HEK293 (cell line): ENCODE measurements around the gene HBG2.

Experiments used
- CTCF ChIA-PET: fragments of 350-600 bp; formaldehyde crosslinking; extraction: SDS; loops from one replicate; lab custom pipeline; 2021; ENCODE audit warnings: antibody characterized with exemption; lab: Yijun Ruan, JAX
- POLR2A ChIA-PET: fragments of 300-600 bp; formaldehyde crosslinking; extraction: SDS; loops from one replicate; lab custom pipeline; 2020; ENCODE audit warnings: antibody characterized with exemption, inconsistent platforms; lab: Yijun Ruan, JAX
- H3K27ac ChIP-seq: fragments of 200-500 bp; sonication (Bioruptor generic); 2 replicates; pipeline ENCODE4 v1.5.1; 2014; ENCODE audit warnings: low read depth, low read length, control low read depth, inconsistent platforms; ENCODE audit errors: extremely low read depth
- H3K36me3 ChIP-seq, 2 experiments: fragments of 200-500 bp in 1 of 2; sonication (Bioruptor generic) in 1 of 2; 1 replicate in 1 of 2; 2 replicates in 1 of 2; pipeline ENCODE4 v1.5.1; 2014 to 2017; ENCODE audit warnings: inconsistent platforms in 2 of 2, low read length in 2 of 2; ENCODE audit not compliant: control insufficient read depth in 2 of 2, insufficient read depth in 1 of 2
- H3K4me1 ChIP-seq: fragments of 200-500 bp; sonication (Bioruptor generic); 2 replicates; pipeline ENCODE4 v1.5.1; 2014; ENCODE audit warnings: mild to moderate bottlenecking, low read length, inconsistent platforms; ENCODE audit not compliant: control insufficient read depth, insufficient read depth
- H3K4me3 ChIP-seq: 2 replicates; pipeline ENCODE4 v1.5.1; 2011; ENCODE audit warnings: low read depth, mild to moderate bottlenecking, control low read depth, low read length, moderate library complexity
- H3K9me3 ChIP-seq: fragments of 200-500 bp; sonication (Bioruptor generic); 2 replicates; pipeline ENCODE4 v1.5.1; 2014; ENCODE audit warnings: low read depth, low read length, inconsistent platforms; ENCODE audit not compliant: control insufficient read depth, insufficient read depth
- KLF8 ChIP-seq: fragments of 450-650 bp; formaldehyde crosslinking; IDR thresholded peaks from 2 replicates; pipeline ENCODE4 v1.5.1; 2016; ENCODE audit warnings: missing biosample characterization, missing genetic modification characterization
- OSR2 ChIP-seq: fragments of 450-650 bp; formaldehyde crosslinking; IDR thresholded peaks from 2 replicates; pipeline ENCODE4 v1.5.1; 2016; ENCODE audit warnings: missing biosample characterization, missing genetic modification characterization
- ZBTB48 ChIP-seq: fragments of 450-650 bp; formaldehyde crosslinking; IDR thresholded peaks from 2 replicates; pipeline ENCODE4 v1.5.1; 2016; ENCODE audit warnings: missing biosample characterization, missing genetic modification characterization
- ZNF133 ChIP-seq: fragments of 450-650 bp; formaldehyde crosslinking; IDR thresholded peaks from 2 replicates; pipeline ENCODE4 v1.5.1; 2016; ENCODE audit warnings: missing biosample characterization, missing genetic modification characterization
- ZNF138 ChIP-seq: fragments of 450-650 bp; formaldehyde crosslinking; IDR thresholded peaks from 2 replicates; pipeline ENCODE4 v1.5.1; 2016; ENCODE audit warnings: missing biosample characterization, missing genetic modification characterization, borderline replicate concordance
- ZNF157 ChIP-seq: fragments of 450-650 bp; formaldehyde crosslinking; IDR thresholded peaks from 2 replicates; pipeline ENCODE4 v1.5.1; 2016; ENCODE audit warnings: missing biosample characterization, missing genetic modification characterization
- ZNF214 ChIP-seq: fragments of 450-650 bp; formaldehyde crosslinking; IDR thresholded peaks from 2 replicates; pipeline ENCODE4 v1.5.1; 2017; ENCODE audit warnings: missing biosample characterization, mild to moderate bottlenecking, missing genetic modification characterization, borderline replicate concordance
- ZNF335 ChIP-seq: fragments of 450-650 bp; formaldehyde crosslinking; conservative IDR thresholded peaks from 2 replicates; pipeline ENCODE4 v1.5.1; 2016; ENCODE audit warnings: missing biosample characterization, missing genetic modification characterization
- ZNF366 ChIP-seq: fragments of 450-650 bp; formaldehyde crosslinking; conservative IDR thresholded peaks from 2 replicates; pipeline ENCODE4 v1.5.1; 2016; ENCODE audit warnings: missing biosample characterization, missing genetic modification characterization
- ZNF510 ChIP-seq: fragments of 450-650 bp; formaldehyde crosslinking; IDR thresholded peaks from 2 replicates; pipeline ENCODE4 v1.5.1; 2018; ENCODE audit warnings: mild to moderate bottlenecking, missing genetic modification characterization, missing biosample characterization; ENCODE audit not compliant: insufficient replicate concordance
- ZNF600 ChIP-seq: fragments of 450-650 bp; formaldehyde crosslinking; IDR thresholded peaks from 2 replicates; pipeline ENCODE4 v1.5.1; 2016; ENCODE audit warnings: missing biosample characterization, missing genetic modification characterization
- ZNF654 ChIP-seq: fragments of 450-650 bp; formaldehyde crosslinking; IDR thresholded peaks from 2 replicates; pipeline ENCODE4 v1.5.1; 2016; ENCODE audit warnings: low read depth, missing biosample characterization, missing genetic modification characterization
- ZNF664 ChIP-seq: fragments of 450-650 bp; formaldehyde crosslinking; IDR thresholded peaks from 2 replicates; pipeline ENCODE4 v1.5.1; 2016; ENCODE audit warnings: missing biosample characterization, missing genetic modification characterization
- ZNF776 ChIP-seq: fragments of 450-650 bp; formaldehyde crosslinking; IDR thresholded peaks from 2 replicates; pipeline ENCODE4 v1.5.0; 2017; ENCODE audit warnings: missing biosample characterization, missing genetic modification characterization, borderline replicate concordance
- ZNF777 ChIP-seq: fragments of 450-650 bp; formaldehyde crosslinking; IDR thresholded peaks from 2 replicates; pipeline ENCODE4 v1.5.1; 2017; ENCODE audit warnings: missing biosample characterization, missing genetic modification characterization, borderline replicate concordance
- ZSCAN30 ChIP-seq: fragments of 450-650 bp; IDR thresholded peaks from 2 replicates; pipeline ENCODE4 v1.5.1; 2018; ENCODE audit warnings: missing biosample characterization, mild to moderate bottlenecking, missing genetic modification characterization, moderate library complexity
- ZXDB ChIP-seq: fragments of 450-650 bp; formaldehyde crosslinking; IDR thresholded peaks from 2 replicates; pipeline ENCODE4 v1.5.1; 2016; ENCODE audit warnings: missing biosample characterization, missing genetic modification characterization
- TF ChIP-seq, protein P1 (sequence below): fragments of 450-650 bp; formaldehyde crosslinking; IDR thresholded peaks from 2 replicates; pipeline ENCODE4 v1.5.1; 2017; ENCODE audit warnings: missing biosample characterization, missing genetic modification characterization
- TF ChIP-seq, protein P2 (sequence below): fragments of 450-650 bp; formaldehyde crosslinking; IDR thresholded peaks from 2 replicates; pipeline ENCODE4 v1.5.1; 2017; ENCODE audit warnings: missing biosample characterization, missing genetic modification characterization
- TF ChIP-seq, protein P3 (sequence below): fragments of 450-650 bp; formaldehyde crosslinking; IDR thresholded peaks from 2 replicates; pipeline ENCODE4 v1.5.1; 2016; ENCODE audit warnings: missing biosample characterization, missing genetic modification characterization
- TF ChIP-seq, protein P4 (sequence below): fragments of 450-650 bp; formaldehyde crosslinking; IDR thresholded peaks from 2 replicates; pipeline ENCODE4 v1.5.1; 2016; ENCODE audit warnings: missing biosample characterization, missing genetic modification characterization
- TF ChIP-seq, protein P5 (sequence below): fragments of 450-650 bp; formaldehyde crosslinking; IDR thresholded peaks from 2 replicates; pipeline ENCODE4 v1.5.1; 2016; ENCODE audit warnings: missing biosample characterization, missing genetic modification characterization
- TF ChIP-seq, protein P6 (sequence below): fragments of 450-650 bp; formaldehyde crosslinking; IDR thresholded peaks from 2 replicates; pipeline ENCODE4 v1.5.1; 2016; ENCODE audit warnings: missing biosample characterization, missing genetic modification characterization

Gene HBG2

DNA sequence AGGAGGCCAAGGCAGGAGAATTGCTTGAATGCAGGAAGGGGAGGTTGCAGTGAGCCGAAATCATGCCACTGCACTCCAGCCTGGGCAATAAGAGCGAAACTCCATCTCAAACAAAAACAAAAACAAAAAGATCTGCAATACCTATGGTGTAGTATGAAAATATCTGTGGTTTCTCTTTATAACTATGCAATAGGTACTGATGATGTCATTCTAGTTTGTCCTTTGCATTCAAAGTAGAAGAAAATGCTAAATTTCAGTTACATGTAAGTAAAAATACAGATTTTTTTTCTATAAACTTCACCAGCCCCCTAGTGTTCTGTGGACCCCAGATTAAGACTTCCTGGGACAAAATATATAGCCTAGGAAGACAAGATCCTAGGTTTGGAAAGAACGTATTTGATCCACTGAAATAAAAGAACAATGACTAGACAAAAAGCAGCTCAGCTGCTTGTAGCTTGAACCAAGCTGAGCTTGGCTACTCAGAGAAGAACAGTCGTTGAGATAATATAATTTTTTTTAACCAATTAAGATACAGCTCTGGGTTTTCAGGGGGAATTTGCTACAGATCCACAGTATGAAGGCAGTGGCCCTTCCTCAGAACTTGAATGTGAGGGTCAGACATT is 17.9 kb upstream of the HBG2 start (continued):
- TF ChIP-seq, protein P1, sequence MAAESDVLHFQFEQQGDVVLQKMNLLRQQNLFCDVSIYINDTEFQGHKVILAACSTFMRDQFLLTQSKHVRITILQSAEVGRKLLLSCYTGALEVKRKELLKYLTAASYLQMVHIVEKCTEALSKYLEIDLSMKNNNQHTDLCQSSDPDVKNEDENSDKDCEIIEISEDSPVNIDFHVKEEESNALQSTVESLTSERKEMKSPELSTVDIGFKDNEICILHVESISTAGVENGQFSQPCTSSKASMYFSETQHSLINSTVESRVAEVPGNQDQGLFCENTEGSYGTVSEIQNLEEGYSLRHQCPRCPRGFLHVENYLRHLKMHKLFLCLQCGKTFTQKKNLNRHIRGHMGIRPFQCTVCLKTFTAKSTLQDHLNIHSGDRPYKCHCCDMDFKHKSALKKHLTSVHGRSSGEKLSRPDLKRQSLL (tag by site-specific recombination) = no peak
- no peak for TF ChIP-seq ZNF664 (tag by site-specific recombination)
- TF ChIP-seq ZSCAN30 (tag by site-specific recombination) = no peak
- no peak for TF ChIP-seq ZBTB48
- TF ChIP-seq OSR2 (tag by site-specific recombination) = no peak
- no peak for TF ChIP-seq ZNF654 (tag by site-specific recombination)
- no peak for TF ChIP-seq ZNF157 (tag by site-specific recombination)
- TF ChIP-seq ZXDB (tag by site-specific recombination) = no peak
- TF ChIP-seq ZNF776 (tag by site-specific recombination) = no peak
- TF ChIP-seq ZNF366 (tag by site-specific recombination) = no peak
- no peak for TF ChIP-seq ZNF510 (tag by site-specific recombination)
- TF ChIP-seq, all 188 proteins: peak for 0

DNA sequence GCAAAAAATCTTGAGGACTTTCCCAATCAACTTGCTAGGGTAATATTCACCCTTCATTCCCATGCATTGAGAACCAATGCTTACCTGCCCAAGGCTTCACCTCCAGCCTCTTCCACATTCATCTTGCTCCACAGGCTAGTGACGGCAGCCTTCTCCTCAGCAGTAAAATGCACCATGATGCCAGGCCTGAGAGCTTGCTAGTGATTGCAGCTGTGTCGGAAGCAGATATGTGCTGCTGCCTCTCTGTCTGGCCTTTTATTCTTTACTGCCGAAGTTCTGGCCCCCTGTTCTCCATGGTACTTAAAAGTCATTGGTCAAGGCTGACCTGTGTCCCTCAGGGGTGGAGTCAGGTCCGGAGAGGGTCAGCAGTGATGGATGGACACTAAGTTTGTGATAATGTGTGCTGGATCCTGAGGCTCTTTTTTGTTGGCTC is 15.2 kb upstream of the HBG2 start, which contains the start of gene HBE1:
Gene HBE1 (minus strand): TSS at position 231 of the 433 bp plus-strand sequence. CDS start 55 bp downstream, at position 176.
- H3K4me3 ChIP-seq = no peak within 1 kb of the TSS
- CTCF ChIA-PET = no interaction called here
- no peaks in the 10 kb centered on the region for H3K36me3 ChIP-seq
- H3K9me3 ChIP-seq = no peaks in the 10 kb centered on the region
- no peak within 1 kb of the TSS for H3K27ac ChIP-seq
- POLR2A ChIA-PET = no interaction called here
- TF ChIP-seq, protein P2, sequence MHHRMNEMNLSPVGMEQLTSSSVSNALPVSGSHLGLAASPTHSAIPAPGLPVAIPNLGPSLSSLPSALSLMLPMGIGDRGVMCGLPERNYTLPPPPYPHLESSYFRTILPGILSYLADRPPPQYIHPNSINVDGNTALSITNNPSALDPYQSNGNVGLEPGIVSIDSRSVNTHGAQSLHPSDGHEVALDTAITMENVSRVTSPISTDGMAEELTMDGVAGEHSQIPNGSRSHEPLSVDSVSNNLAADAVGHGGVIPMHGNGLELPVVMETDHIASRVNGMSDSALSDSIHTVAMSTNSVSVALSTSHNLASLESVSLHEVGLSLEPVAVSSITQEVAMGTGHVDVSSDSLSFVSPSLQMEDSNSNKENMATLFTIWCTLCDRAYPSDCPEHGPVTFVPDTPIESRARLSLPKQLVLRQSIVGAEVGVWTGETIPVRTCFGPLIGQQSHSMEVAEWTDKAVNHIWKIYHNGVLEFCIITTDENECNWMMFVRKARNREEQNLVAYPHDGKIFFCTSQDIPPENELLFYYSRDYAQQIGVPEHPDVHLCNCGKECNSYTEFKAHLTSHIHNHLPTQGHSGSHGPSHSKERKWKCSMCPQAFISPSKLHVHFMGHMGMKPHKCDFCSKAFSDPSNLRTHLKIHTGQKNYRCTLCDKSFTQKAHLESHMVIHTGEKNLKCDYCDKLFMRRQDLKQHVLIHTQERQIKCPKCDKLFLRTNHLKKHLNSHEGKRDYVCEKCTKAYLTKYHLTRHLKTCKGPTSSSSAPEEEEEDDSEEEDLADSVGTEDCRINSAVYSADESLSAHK (tag by site-specific recombination) = no peak
- no peaks in the 10 kb centered on the region for H3K4me1 ChIP-seq

DNA sequence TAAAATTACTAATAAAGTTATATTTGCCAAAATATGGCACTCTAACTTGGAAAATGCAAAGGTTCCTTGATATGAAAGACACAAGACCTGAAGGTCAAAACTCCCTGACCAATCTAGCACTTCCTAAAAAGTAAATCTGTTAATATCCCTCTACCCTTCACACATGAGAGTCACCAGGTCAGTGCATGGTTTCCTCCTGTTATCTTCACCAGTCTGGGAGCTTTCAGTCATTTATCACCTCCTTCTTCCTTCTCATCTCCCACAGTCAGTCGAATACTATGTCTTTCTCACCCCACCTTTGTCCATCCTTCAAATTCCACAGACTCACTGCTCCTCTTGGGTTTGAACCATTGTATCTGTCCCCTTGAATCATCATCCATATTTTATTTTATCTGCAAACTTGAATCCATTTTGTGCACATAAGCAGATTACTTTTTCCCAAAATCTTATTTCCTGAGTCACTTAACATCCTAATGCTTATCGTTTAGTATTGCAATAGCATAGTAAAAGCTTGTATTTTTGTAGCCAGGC is 12.5 kb upstream of the HBG2 start:
- POLR2A ChIA-PET = no interaction called here
- Histone ChIP-seq H3K27ac (no peak overlapping the region), H3K4me1 (no peaks in the 10 kb centered on the region), H3K36me3 (no peaks in the 10 kb centered on the region), H3K9me3 (no peaks in the 10 kb centered on the region), H3K4me3 (no peak overlapping the region)
- CTCF ChIA-PET = no interaction called here
- TF ChIP-seq, protein P3, sequence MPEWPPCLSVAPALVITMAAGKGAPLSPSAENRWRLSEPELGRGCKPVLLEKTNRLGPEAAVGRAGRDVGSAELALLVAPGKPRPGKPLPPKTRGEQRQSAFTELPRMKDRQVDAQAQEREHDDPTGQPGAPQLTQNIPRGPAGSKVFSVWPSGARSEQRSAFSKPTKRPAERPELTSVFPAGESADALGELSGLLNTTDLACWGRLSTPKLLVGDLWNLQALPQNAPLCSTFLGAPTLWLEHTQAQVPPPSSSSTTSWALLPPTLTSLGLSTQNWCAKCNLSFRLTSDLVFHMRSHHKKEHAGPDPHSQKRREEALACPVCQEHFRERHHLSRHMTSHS (tag by site-specific recombination) = no peak
- TF ChIP-seq, protein P4, sequence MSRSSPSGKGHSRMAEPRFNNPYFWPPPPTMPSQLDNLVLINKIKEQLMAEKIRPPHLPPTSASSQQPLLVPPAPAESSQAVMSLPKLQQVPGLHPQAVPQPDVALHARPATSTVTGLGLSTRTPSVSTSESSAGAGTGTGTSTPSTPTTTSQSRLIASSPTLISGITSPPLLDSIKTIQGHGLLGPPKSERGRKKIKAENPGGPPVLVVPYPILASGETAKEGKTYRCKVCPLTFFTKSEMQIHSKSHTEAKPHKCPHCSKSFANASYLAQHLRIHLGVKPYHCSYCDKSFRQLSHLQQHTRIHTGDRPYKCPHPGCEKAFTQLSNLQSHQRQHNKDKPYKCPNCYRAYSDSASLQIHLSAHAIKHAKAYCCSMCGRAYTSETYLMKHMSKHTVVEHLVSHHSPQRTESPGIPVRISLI (tag by site-specific recombination) = no peak
- TF ChIP-seq, protein P5, sequence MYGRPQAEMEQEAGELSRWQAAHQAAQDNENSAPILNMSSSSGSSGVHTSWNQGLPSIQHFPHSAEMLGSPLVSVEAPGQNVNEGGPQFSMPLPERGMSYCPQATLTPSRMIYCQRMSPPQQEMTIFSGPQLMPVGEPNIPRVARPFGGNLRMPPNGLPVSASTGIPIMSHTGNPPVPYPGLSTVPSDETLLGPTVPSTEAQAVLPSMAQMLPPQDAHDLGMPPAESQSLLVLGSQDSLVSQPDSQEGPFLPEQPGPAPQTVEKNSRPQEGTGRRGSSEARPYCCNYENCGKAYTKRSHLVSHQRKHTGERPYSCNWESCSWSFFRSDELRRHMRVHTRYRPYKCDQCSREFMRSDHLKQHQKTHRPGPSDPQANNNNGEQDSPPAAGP (tag by site-specific recombination) = no peak
- TF ChIP-seq ZNF138 (tag by site-specific recombination) = no peak
- no peak for TF ChIP-seq ZNF214 (tag by site-specific recombination)
- no peak for TF ChIP-seq ZNF133 (tag by site-specific recombination)
- no peak for TF ChIP-seq ZNF335 (tag by site-specific recombination)
- TF ChIP-seq KLF8 (tag by site-specific recombination) = no peak
- no peak for TF ChIP-seq ZNF600 (tag by site-specific recombination)
- TF ChIP-seq, protein P6, sequence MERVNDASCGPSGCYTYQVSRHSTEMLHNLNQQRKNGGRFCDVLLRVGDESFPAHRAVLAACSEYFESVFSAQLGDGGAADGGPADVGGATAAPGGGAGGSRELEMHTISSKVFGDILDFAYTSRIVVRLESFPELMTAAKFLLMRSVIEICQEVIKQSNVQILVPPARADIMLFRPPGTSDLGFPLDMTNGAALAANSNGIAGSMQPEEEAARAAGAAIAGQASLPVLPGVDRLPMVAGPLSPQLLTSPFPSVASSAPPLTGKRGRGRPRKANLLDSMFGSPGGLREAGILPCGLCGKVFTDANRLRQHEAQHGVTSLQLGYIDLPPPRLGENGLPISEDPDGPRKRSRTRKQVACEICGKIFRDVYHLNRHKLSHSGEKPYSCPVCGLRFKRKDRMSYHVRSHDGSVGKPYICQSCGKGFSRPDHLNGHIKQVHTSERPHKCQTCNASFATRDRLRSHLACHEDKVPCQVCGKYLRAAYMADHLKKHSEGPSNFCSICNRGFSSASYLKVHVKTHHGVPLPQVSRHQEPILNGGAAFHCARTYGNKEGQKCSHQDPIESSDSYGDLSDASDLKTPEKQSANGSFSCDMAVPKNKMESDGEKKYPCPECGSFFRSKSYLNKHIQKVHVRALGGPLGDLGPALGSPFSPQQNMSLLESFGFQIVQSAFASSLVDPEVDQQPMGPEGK (tag by site-specific recombination) = no peak
- no peak for TF ChIP-seq ZNF777
